Activated effector memory CD4-positive, alpha-beta T cell treated with Interleukin-2 at 50 U/mL for 16 hours (primary cell): ENCODE data around the gene LAMC3.

Experiments used
- DNase-seq: peaks from one replicate; pipeline ENCODE4 v3.0.0-alpha.2; 2020

The LAMC3 gene

DNA sequence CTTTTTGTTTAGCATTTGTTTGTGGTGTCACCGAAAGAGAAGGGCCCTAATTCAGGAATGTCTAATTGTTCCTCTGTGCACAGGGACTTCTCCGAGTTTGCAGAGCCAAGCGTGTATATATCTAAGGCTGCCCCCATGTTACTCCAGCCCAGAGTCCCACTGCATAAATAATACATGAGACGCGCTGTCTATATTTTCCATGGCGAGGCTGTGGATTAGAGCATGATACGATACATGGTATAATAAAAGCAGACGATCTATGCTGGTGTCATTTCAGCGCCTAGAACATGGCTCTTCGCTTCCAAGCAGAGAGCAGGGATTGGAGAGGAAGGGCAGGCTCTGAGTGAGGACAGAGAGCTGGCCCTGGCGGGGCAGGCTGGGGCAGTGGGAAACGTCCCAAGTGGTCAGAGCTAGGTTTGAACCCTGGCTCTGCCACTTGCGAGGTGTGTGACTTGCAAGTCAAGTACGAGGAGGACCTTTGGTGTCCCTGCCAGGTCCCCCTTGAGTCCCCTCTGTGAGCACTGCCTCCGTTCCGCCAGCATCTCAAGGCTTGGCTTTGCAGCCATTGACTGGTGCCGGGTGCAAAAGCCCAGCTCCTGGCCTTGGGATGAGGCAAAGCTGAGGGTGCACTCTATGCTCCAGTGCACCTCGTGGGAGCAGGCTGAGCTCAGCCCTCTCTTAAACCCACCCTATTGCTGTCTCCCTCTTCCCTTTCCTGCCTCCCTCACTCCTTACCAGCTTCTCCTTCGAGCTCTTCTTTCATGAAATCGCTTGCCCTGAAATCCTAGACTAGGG is 29.2 kb upstream of the LAMC3 start:
- DNase-seq, result no peak

DNA sequence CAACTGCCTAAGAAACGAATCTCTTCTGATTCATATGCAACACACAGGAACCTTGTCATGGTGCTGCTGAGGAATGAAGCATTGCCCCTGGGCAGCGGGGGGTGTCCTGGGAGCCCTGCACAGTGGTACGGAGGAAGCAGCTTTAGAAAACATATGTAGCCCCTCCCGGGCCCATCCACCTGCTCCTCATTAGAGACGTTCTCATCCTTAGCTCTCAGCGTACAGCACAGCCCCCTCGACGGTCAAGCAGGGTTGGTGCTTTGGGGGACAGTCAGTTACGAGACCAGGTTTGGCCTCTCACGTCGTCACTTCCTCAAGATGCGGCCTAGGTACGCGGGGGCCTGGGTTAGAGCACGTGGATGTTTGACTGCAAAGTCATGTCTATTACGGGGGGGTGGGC is 28.4 kb upstream of the LAMC3 start:
- DNase-seq, result no peak

DNA sequence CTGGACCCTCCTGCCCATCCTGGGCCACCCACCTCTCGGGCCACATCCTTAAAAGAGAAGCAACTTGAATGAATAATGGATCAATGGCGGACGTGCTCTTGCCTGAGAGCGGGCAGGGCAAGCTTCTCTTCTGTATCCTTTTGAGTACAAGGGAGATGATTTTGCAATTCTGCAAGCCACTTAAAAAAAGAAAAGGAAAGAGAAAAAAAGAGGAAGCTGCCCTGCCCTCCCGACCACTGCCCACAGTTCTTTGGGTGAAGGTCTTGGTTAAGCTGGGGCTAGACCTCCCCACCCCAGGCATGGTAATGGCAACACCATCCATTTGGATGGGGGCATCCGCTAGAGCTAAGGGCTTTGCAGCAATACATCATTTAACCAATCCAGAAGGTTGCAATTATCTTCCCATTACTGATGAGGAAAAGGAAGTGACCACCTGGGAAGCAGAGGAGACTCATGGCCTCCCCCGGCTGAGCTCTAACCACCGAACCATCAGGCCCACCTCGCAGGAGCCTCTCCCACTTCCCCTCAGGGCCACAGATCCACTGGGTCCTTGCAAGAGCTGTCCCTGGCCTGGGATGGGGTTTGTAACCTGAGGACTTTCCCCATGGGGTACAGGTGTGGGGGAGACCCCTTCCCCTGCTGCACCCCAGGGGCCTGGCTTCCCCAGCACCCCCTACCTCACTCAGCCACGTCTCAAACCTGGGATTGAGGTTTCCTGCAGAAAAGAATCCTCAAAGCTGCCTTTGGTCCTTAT is 27.8 kb upstream of the LAMC3 start:
- no peak for DNase-seq

DNA sequence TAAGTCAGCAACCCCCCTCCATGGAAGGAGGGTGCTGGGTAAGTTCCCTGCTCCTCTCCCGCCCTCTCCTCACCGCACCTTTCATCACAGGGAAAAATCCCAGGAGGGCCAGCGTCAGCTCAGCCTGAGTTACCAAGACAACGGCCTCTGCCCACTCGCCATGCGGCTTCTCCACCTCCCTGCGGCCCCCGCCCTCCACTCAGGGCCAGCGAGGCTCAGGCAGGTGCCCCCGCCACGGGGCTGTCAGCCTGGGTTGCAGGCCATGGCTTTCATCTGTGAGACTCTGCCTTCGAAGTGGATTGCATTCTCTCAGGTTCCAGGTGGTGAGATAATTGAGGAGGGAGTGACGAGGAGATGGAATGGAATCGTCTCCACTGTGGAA is 27.2 kb upstream of the LAMC3 start:
- DNase-seq, result no peak

DNA sequence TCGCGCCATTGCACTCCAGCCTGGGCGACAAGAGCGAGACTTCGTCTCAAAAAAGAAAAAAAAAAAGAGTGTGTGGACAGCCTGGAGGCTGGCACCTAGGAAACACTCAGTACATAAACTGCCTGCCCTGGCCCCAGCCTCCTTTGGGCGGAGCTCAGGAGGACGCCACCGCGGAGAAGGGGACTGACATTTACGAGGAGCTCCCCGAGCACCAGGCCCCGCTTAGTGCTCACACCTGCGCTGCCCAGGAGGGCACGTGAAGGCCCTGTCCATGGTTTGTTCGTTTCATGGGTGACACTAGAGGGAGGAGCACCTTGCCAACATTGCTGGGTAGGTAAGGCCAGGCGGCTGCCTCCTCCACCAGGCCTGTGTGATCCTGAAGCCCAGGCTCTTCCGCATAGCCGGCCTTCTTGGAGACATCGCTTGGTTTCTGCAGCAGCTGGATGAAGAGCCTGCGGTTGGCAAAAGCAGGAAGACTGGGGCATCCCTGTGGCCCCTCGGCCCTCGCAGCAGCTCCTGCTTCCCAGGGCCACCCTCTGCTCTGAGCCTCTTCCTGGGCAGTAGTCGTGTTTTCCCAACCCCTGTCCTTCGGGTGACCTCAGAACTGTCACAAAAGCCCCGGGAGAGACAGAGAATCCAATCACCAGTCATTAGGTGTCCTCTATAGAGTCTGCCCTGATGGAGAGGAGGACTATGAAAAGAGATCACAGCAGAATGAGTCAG is 26.2 kb upstream of the LAMC3 start:
- DNase-seq, result no peak

DNA sequence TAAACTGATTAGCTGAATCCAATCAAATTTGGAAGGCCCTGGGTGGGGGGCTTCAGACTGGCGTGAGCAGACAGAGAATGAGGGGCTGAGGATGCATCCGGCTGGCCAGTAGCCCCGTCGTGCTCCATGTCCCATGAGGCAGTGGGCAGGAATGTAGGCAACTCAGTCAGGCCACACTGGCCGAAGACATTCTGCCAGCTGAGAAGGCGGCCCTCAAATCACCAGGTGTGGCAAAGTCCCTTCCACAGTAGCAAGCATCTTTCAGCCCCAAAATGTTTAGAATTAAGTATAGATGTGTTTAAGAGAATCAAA is 25.7 kb upstream of the LAMC3 start:
- DNase-seq, result no peak

DNA sequence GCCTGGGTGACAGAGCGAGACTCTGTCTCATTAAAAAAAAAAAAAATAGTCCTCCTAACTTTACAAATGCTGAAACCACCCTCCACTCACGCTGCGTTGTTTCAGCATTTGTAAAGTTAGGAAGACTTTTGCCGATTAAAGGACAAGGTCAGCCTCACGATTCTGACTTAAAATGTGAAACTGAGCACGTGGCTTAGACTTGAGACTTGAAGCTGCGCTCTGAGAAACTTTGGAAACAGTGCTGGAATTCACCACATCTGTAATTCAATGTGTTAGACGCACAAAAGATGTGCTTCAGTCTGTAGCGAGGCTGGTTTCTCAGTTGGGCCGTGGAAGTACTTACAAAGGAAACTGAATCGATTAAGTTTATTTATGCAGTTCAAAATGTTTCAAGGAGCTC is 25.0 kb upstream of the LAMC3 start:
- DNase-seq, result no peak

DNA sequence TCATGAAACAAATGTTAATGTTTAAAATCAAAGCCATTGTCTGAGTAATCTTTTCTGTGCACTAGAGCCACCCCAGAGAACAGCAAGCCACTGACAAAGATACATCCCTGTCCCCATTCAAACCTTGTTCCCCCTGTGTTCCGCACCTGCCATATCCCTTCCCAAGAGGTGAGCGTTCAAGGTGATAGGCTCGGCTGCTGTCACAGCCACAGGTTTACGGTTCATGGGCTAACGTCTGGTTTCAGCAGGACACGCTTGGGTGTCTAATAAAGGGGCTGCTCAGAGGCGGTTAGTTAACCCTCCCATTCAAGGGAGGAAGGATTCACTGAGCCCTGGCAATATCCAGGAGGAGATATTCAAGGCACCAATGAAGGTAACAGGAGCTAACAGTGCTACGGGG is 24.5 kb upstream of the LAMC3 start:
- no peak for DNase-seq

DNA sequence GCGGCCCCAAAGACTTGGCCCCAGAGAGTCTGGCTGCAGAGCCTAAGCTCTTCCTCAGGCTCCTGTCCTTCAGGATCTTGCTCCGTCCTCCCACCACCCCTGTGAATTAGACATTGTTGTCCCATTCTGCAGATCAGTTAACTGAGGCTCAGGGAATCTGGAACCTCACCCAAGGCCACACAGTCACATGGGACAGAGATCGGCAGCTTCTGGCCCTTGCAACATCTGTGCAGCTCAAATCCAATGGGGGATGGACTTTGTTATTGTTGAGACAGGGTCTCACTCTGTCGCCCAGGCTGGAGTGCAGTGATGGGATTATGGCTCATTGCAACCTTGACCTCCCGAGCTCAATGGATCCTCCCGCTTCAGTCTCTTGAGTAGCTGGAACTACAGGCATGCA is 23.9 kb upstream of the LAMC3 start:
- DNase-seq, result no peak

DNA sequence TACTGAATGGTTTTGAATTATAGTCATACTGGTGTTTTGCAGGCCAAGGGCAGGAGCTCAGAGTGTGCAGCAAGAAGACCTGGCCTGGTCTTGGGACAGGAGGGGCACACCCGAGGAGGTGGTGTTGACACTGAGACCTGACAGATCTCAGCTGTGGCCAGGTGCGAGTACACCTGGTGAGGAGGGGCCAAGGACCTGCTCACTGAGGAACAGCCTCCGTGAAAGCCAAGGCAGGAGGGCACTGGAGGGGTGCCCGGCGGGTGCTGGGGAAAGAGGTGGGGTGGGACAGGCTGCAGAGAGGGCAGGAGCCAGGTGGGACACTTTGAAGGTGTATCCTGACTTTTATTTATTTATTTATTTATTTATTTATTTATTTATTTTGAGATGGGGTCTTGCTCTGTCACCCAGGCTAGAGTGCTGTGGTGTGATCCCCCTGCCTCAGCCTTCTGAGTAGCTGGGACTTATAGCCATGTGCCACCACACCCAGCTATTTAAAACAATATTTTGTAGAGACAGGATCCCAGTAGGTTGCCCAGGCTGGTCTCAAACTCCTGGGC is 23.3 kb upstream of the LAMC3 start:
- DNase-seq, result no peak

DNA sequence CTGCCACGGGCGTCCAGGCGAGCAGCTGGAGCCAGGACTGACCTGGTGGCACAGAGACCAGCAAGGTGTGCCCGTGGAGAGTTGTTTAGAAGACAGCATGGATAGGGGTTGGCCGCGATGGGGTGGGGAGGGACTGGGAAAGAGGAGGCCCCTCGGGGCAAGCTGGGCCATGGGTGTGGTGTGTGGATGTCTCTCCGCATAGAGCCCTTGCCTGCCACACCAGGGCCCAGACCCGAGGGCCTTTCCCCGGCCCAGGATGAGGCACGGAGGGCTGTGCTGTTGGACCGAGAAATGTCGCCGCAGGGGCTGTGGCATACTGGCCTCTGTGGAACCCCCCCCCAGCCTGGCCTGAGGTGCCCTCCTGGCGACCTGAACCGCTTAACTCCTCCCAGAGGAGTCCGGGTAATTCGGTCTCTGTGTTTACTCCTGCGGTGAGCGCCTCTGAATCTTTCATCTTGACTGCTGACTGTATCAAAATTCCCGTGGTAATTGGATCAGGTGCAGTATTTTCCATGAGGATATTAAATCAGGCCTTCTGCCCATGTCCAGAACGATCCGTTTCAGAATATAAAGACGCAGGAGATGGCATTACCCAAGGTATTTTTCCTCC is 22.5 kb upstream of the LAMC3 start:
- no peak for DNase-seq

DNA sequence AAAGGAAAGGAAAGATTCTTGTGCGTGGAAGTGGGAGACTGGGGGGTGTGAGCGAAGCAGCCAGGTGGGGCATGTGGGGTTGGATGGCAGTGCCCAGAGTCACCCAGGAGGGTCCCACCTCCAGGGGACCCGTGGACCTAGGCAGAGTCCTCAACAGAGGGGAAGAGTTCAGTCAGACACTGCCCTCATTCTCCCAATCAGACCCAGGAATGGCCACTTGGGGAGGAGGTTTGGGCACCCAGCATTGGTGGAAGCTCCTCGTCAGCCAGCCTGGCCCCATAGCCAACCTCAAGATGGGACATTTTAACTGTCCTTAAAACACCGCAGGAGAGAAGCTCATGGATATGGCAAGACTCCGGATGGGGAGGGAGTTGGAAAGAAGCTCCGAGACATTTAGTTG is 21.9 kb upstream of the LAMC3 start:
- no peak for DNase-seq

DNA sequence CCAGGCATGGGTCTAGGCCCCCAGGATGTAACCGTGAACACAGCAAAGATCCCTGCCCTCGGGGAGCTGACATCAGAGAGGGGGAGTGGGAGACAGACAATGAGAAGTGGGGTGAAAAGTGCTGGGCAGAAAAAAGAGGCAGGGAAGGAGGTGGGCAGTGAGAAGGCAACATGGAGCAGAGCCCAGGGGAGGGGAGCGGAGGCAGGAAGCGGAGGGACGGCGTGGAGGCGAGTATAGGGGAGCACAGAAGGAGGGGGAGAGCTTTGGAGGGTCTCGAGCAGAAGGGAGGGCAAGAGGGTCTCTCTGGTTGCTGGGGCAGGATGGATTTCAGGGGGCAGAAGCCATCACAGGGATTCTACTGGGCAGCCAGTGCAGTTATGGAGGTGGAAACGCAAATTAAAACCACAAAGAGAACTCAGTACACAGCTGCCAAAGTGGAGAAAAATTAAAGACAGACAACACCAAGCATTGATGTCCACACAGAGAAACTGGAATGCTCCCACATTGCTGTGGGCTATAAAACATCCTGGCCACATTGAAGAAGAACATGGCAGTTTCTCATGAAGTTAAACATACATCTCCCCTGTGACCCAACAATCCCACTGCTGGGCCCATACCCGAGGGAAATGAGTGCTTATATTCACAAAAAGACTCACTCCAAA is 21.1 kb upstream of the LAMC3 start:
- no peak for DNase-seq

DNA sequence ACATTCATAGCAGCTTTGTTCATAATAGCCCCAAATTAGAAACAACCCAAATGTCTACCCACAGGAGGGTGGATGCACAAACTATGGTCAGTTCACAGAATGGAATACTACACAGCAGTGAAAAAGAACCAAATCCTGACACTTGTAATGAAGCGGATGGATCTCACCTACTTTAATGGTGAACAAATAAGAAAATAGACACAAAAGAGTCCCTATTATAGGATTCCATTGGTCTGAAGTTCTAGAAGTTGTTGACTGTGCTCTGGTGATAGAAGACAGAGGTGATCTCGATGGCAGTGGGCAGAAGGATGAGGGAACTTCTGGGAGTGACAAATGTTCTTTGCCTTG is 20.6 kb upstream of the LAMC3 start:
- no peak for DNase-seq

DNA sequence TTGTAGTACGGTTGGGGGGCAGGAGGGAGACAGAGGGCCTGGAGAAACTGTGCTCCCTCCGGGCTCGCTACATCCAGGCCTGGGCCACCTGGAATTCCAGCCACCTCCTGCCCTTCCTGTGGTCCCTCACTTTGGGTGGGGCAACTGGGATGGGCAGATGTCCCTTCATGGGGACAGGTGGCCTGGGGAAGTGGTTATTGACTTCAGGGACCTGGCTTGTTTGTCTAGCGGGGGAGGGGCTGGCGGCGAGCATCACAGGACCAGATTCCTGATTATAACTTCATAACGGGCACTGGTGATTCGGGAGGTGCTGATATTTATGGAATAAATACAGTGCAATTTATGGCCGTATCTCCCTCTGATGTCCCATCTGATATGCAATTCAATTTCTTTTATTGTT is 20.1 kb upstream of the LAMC3 start:
- no peak for DNase-seq

DNA sequence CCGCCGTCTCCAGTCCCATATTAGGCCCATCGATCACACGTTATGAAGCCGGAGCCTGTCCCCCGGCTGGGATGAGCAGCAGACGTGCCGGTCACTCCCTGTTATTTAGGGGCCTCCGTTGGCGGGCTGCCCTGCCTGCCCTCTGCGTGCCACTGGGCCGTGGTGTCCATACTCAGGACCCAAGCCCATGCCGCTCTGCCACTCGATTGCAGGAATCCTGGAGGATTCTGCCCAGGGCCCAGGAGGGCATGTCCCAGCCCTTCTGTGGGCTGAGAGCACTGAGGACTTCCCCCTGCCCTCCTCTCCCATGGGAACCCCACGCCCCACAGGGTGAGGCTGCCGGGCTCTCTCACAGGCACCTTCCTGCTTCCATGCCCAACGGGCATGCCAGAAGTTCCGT is 19.6 kb upstream of the LAMC3 start:
- no peak for DNase-seq

DNA sequence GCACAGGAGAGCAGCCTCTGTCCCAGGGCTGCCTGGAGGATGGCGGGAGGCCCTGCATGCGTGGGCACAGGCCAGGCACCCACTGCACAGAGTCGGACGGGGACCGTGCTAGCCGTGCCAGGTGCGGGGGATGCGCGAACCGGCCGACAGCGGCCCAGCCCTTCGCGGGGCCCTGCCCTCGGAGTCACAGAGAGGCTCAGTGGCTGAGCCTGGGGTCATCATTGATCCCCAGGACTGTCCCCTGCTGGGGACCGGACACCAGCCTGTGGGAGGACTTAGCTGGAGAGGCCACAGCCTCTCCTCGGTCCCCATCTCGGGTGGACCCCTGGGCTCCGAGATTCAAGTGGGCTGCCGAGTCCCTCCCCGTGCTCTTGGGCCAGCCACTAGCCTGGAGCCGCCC is 19.1 kb upstream of the LAMC3 start:
- DNase-seq, result no peak

DNA sequence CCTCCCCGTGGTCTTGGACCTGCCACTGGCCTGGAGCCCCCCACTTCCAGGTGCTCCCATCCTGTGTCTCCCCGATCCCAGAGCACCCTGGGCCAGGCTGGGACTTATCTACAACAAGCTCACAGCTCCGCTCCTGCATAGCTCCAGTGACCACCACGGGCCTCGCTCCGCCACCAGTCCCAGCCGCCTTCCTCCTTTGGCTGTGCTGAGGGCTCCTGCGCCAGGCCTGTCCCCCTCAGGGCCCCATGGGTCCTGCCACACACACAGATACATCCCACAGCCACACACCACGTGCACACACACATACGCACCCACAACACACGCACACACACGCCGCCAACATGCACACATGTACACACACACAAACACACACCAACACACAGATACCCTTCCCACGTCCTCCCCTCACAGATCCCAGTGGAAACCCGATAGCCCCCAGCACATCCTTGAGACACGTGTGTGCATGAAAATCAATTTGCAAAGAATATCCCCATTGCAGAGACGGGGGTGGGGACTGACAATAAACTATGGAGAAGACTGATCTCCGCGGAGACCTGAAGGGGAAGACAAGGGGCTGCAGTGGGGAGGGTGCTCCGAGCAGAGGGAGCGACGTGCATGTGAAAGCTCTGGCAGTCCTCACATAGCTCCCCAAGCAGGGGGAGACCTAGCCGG is 18.5 kb upstream of the LAMC3 start:
- DNase-seq, result no peak

DNA sequence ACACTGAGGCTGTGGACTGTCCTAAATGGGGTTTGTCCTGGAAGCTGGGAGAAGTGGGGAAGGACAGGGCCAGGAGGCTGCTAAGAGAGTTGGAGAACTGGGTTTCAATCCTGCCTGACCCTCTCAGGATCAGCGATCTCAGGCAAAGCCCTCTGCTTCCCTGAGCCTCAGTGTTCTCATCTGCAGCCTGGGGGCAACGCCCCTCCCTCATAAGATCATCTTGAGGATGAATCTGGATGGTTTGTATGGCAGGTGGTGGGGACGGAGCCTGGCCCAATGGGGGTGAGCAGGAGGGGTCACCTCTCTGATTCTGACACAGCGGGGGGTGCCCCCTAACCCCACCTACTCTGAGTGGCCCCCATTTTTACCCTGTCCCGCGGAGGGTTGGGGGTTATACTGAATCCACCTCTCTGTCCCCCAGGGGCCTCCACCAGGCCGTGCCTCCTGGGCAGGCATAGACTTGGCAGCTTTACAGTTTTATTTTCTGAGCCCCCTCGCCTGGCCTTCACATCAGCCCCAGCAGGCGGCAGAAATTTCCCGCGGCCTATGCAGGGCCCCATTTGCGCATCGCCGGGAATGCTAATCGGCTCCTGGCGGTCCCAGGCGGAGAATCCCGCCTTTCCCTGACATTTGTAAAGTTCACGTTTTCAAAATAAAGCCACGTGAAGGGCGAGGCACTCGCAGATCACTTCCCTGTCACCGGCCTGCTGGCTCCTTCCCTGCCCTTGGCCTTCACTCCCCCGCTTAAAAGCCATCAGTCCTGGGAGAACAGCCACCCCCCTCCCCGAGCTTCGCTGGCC is 17.8 kb upstream of the LAMC3 start:
- no peak for DNase-seq

DNA sequence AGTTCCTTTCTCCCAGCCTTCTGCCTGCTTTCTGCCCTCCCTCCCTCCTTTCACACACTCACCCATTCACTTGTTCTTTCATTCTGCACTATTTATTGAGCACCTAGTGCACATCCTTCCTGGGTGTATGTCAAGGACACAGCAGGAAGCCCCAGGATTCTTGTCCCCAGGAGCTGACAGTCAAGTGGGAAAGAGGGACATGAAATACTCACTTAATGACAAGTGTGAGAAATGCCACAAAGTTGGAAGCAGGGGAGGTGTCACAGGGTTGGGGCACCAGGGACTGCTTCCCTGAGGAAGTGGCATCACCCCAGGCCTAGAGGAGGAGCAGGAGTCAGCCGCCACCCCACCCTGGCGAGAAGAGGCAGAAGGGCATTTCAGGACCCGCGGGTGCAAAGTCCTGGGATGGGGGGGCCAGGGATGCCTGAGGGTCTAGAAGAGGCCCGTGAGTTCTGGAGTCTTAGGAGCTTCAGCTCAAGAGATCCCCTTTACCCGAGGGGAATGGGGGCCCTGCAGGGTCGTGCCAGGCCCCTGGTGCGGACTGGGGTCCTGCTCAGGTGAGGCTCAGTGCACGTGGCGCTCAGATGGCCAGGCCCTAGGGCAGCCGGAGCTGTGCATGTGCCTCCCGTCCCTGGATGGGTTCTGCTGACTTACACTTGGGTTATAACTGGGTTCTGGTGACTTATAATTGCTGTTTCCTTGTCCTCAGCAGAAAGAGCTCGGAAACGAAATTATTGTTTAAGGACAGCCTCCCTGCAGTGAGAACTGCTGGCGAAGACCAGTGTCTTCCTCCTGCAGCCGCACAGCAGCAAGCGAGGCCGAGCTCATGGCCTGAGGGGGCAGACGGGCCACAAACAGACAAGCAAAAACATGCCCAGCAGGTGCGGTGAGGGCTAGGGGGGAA is 16.9 kb upstream of the LAMC3 start:
- no peak for DNase-seq

DNA sequence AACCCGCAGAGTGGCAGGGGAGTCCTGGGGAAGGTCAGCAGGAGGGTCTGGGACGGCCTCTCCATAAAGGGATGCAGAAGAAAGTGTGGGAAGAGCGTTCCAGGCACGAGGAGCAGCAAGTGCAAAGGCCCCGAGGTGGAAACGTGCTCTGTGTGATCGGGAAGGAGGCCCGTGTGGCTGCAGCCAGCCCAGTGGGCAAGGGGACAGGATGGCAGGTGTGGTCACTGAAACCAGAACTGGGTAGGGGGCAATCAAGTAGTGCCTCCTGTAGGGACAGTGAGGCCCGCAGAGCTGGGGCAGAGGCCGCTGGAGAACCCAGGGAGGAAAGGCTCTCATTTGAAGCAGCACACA is 16.3 kb upstream of the LAMC3 start:
- no peak for DNase-seq
